Inflammatory macrophage (primary cell): ENCODE results near the gene FAM200C.

Experiments used
- DNase-seq, 2 donors: peaks; one replicate each; pipeline ENCODE4 v3.0.0-alpha.2; 2020 to 2022

Gene FAM200C

DNA sequence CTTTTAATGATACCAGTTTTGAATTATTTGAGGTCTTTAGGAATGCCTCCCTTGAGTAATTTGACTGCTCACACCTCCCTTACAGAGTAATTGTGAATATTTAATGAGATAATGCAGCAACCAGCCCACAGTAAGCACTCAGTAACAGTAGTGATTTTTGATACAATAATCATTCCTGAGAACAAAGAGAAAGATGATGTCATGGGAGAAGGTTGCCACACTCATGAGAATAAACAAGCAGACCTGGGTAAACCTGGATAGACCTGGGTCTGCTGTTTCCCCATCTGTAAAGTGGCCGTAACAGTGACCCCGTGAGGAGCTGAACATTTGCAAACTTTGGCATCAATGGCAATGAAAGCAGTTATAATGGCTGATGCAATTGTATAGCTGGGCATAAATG lies 33.6 kb downstream of the FAM200C start:
- DNase-seq: no peak

DNA sequence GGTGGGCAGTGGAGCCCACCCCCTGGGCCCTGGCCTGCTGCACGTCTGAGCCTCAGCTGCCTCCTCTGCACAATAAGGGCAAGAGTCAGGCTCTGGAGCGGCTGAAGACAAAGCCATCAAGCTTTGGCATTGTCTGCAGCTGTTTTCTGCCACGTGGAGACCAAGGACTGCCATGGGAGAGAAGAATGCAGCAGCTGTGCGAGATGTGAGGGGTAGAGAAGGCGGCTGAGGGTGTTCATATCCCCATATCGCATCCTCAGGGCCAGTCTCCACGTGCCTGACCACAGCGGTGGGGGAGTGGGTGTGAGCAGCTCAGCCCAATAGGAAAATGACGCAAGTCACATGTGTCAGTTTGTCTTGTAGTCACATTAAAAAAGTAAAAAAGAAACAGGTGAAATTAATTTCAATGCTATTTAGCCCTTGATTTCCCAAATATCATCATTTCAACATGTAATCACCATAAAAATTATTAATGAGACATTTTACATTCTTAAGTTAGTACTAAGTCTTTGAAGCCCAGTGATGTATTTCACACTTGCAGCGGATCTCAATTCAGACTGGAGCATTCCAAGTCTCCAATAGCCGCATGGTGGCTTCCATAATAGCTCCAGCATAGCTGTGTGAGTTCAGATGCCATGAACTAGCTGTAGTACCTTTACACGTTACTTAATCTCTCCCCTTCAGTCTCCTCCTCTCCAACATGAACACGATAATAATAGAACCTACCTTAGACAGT lies 36.0 kb downstream of the FAM200C start:
- no peak for DNase-seq

DNA sequence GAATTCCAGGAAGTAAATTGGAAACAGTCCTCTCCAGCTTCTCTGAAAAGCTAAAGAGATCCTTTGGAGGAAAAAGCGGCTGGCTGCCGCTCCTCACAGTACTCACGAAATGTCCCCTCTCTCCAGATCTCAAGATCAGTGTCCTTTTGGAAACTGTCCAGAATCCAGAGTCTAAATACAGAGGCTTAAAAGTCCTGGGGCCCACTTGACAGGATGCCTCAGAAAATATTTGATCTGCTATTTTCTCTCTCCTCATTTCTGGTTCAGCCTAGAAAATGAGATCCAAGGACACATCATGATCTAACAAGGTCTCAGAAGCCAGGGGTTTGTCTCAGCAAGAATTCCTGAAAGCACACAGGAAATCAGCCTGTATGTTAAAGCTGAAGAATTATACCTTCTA lies 36.6 kb downstream of the FAM200C start:
- DNase-seq: no peak

- DNase-seq: no peak
These were observed 38.1 kb downstream of the FAM200C start for GRCh38 chr5:160361624-160362228.

- DNase-seq: no peak
These were observed 39.5 kb downstream of the FAM200C start for GRCh38 chr5:160360310-160360709.

- DNase-seq: no peak
These were observed 40.0 kb downstream of the FAM200C start for GRCh38 chr5:160359816-160360215.

GRCh38 chr5:160359242-160359641 lies 40.6 kb downstream of the FAM200C start:
- DNase-seq: no peak

DNA sequence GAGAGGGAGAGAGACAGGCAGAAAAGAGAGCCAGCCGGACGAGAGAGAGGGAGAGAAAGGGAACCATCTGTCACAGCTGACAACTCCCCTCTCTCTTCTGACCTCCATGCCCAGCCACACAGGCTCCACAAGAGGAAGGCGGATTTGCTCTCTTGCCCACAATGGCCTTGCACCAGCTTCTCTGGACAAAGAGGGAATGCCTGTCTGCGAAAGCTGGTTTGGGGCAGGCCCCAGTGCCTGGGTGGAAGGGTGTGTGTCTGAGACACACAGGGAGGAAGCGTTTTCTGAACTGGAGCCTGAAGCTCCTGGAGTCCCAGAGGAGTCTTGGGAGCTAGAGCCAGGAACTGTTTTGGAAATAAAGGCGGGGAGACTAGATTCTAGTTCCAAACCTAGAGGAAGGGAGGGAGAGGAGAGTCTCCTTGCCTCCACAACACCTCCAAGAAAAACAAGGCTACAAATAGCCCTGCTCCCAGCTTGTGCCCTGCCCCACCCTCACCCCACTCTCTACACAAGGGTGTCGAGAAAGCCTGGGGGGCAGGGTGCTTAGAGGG lies 41.9 kb downstream of the FAM200C start:
- no peak for DNase-seq

DNA sequence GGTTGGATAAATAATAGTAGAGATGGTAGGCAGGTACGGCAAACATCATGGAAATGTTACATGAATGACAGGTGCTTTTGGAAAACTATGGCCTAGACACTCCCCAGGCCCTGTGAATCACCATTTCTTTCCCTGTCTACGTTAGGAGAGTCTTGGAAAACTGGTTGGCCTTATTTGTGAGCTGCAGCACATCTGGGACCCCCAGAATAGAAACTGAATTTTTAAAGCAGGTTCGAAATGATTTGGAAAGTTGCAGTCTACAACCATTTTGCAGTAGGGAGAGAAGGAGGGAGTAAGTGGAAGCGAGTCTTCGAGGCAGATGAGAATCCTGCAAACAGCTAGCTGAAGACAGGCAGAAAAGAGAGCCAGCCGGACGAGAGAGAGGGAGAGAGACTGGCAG lies 42.5 kb downstream of the FAM200C start:
- no peak for DNase-seq

- no peak for DNase-seq
These were observed 43.1 kb downstream of the FAM200C start for GRCh38 chr5:160356550-160357347.

DNA sequence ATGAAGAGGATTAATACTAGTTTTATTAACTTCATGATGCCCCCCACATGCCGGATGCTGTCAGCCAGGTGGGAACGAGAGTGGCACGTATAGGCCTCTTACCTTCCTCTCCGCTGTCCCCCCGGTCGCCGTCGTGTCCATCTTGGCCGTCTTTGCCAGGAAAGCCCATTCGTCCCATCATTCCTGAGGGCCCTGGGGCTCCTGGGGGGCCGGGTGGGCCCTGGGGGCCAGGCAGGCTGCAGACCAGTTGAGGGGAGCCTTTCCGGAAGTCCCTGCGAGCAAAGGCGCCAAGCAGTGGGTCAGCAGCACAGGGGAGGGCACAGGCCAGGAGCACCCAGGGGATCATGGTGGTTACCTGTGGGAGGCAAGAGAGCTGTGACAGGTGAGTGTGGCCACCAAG lies 45.2 kb downstream of the FAM200C start:
- DNase-seq: no peak

GRCh38 chr5:160353379-160353778 lies 46.5 kb downstream of the FAM200C start:
- DNase-seq: no peak

DNA sequence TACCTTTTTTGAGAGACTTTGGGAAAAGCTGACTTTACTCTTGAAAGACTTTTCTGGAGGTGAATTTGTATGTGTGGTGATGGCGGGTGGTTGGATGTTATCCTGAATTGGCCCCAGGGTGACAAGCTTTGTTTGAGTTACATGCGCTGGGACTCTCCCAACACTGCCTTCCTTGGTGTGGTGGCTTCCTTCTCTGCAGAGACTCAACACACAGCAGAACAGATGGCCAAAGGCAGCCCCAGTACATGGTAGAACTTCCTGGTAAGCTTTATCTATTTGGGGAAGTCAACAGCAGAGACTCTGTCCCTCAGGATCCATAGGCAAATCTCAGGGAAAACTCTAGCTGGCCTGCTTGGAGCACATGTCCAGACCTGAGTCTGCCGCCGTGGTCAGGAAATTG lies 47.5 kb downstream of the FAM200C start:
- no peak for DNase-seq

GRCh38 chr5:160349935-160350303 lies 49.9 kb downstream of the FAM200C start:
- no peak for DNase-seq

GRCh38 chr5:160349249-160349934 lies 50.5 kb downstream of the FAM200C start:
- no peak for DNase-seq

DNA sequence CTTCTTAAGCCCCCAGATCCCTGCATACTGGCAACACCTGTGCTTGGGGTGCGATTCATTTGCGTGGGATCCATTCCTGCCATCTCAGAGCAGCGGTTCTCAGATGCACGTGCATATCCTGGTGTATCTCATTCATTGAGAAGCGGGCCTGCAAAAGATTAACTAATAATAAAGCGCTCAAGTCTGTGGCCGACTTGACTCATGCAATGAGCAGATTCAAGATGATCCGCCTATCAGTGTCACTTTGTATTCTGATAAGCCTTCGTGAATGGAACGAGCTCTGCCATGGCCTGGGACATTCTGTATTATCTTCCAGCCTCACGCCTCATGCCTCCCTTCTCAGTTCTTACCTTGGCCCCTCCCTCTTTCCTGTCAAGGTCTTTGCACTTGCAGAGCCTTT lies 51.8 kb downstream of the FAM200C start:
- DNase-seq: no peak

DNA sequence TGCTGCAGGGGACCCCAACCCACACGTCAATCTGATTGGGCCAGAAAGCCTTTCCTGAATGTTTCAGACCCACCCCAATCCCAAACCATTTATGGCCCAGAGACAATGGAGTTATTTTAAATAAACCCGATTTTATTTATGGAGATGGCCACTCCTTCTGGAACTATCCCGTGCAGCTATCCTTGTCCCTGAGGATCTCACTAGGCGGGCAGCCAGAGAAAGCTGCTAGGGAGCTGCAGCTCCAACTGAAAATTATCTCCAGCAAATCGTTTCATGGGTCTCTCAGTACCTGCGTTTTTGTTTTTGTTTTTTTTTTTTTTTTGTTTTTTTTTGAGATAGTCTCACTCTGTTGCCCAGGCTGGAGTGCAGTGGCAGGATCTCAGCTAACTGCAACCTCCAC lies 52.4 kb downstream of the FAM200C start:
- DNase-seq: no peak
